ENCODE results near the gene P4HB. TPM values are rescaled to one million over a fixed set of nuclear protein-coding genes. Genes with fewer than 3 reads are reported as not detected.

Gene P4HB
- total and polyA plus RNA-seq, 10 of the 15 experiments (the other 5 are each of a cell fraction or from before 2014, with no cell fraction given), result 4.7 to 549 (median 361) TPM

DNA sequence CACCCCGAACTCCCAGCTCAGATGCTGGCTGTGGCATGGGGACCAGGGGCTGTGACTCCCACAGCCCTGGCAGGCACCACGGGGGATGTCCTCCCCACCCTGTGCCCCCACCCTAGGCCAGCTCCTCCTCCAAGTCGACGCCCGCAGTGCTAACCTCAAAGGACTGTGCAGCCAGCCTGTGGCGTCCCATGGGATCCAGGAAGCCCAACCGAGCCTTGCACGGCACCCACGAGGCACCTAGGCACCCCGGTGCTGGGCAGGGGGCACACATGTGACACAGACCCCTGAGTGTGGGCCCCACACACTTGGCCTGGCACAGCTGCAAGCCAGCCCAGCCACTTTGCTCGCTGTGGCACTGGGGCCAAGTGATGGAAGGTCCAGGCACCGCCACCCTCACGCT, 52.5 kb downstream of the P4HB start:
- Histone ChIP-seq H3K9me3 (replicated peaks; ENCODE audit: control insufficient read depth, insufficient read depth, low read length) (no peaks in the 10 kb centered on the region), H3K4me3 (no peak overlapping the region), H3K4me2 (ENCODE audit: control insufficient read depth, insufficient read depth) (no peak overlapping the region), H3K4me1 (ENCODE audit: control insufficient read depth, insufficient read depth, low read length) (no peaks in the 10 kb centered on the region), H2AFZ (ENCODE audit: control insufficient read depth, low read depth, low read length) (no peak overlapping the region), H4K20me1 (ENCODE audit: control insufficient read depth, insufficient read depth) (no peaks in the 10 kb centered on the region), H3K36me3 (ENCODE audit: control insufficient read depth in 2 of 2, insufficient read depth in 2 of 2, low read length in 1 of 2) (no peaks in the 10 kb centered on the region), H3K9ac (ENCODE audit: control insufficient read depth, insufficient read depth, low read length) (no peak overlapping the region), H3K27me3 (replicated peaks in 1 of 2; ENCODE audit: control insufficient read depth in 2 of 2, insufficient read depth in 2 of 2, low read length in 1 of 2) (0 out of 4 replicates have a peak, but pooled peaks cover 0 to 1% of the 10 kb centered on the region in 2 experiments), H3K79me2 (ENCODE audit: control insufficient read depth, insufficient read depth, low read length) (no peaks in the 10 kb centered on the region), H3K27ac (ENCODE audit: control insufficient read depth, insufficient read depth) (no peak overlapping the region)
- no peak for FAIRE-seq
- ChIA-PET CTCF (no interaction called here), POLR2A (no interaction called here), SMC1A (ENCODE audit: uncharacterized antibody, unreplicated experiment) (no interaction called here), RAD21 (ENCODE audit: unreplicated experiment) (interaction anchor here (0.7 to 1.1 kb wide), 2 partner anchors 74 to 387 kb away, joined by 3 read pairs; no protein-coding TSS in a partner anchor)
- no peak for DNase-seq (ENCODE audit: low read depth, low spot score)
- BruUV-seq (replicated peaks), result no TSS peak
- WGBS (ENCODE audit: insufficient coverage, insufficient replicate concordance, low lambda C conversion rate, missing lambda C conversion rate), result 19% methylated on average over 13 of the region's 13 CpGs
- no peak for ATAC-seq
- TF ChIP-seq TBL1XR1 (IDR thresholded peaks at IDR 0.05; ENCODE audit: low read depth, low read length) (no peak), ESRRA (IDR thresholded peaks at IDR 0.05; ENCODE audit: low read length) (no peak), DPF2 (IDR thresholded peaks at IDR 0.05) (no peak), PML (IDR thresholded peaks at IDR 0.05; ENCODE audit: low read length) (no peak), TCF12 (IDR thresholded peaks at IDR 0.05; ENCODE audit: low read depth, low read length) (no peak), TCF3 (IDR thresholded peaks at IDR 0.05; ENCODE audit: borderline replicate concordance, insufficient read depth, low read depth, low read length) (no peak), RAD51 (IDR thresholded peaks at IDR 0.05) (no peak)
- TF ChIP-seq, protein P1, sequence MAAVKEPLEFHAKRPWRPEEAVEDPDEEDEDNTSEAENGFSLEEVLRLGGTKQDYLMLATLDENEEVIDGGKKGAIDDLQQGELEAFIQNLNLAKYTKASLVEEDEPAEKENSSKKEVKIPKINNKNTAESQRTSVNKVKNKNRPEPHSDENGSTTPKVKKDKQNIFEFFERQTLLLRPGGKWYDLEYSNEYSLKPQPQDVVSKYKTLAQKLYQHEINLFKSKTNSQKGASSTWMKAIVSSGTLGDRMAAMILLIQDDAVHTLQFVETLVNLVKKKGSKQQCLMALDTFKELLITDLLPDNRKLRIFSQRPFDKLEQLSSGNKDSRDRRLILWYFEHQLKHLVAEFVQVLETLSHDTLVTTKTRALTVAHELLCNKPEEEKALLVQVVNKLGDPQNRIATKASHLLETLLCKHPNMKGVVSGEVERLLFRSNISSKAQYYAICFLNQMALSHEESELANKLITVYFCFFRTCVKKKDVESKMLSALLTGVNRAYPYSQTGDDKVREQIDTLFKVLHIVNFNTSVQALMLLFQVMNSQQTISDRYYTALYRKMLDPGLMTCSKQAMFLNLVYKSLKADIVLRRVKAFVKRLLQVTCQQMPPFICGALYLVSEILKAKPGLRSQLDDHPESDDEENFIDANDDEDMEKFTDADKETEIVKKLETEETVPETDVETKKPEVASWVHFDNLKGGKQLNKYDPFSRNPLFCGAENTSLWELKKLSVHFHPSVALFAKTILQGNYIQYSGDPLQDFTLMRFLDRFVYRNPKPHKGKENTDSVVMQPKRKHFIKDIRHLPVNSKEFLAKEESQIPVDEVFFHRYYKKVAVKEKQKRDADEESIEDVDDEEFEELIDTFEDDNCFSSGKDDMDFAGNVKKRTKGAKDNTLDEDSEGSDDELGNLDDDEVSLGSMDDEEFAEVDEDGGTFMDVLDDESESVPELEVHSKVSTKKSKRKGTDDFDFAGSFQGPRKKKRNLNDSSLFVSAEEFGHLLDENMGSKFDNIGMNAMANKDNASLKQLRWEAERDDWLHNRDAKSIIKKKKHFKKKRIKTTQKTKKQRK (IDR thresholded peaks at IDR 0.05; ENCODE audit: low read depth, low read length), result no peak
- TF ChIP-seq, protein P2, sequence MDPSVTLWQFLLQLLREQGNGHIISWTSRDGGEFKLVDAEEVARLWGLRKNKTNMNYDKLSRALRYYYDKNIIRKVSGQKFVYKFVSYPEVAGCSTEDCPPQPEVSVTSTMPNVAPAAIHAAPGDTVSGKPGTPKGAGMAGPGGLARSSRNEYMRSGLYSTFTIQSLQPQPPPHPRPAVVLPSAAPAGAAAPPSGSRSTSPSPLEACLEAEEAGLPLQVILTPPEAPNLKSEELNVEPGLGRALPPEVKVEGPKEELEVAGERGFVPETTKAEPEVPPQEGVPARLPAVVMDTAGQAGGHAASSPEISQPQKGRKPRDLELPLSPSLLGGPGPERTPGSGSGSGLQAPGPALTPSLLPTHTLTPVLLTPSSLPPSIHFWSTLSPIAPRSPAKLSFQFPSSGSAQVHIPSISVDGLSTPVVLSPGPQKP (IDR thresholded peaks at IDR 0.05; ENCODE audit: low read depth, low read length), result no peak
- intact Hi-C loops (cut with micrococcal nuclease; ENCODE audit: unreplicated experiment) (no loop called here), in situ Hi-C loops (cut with MboI) (no loop called here)
